Thyroid gland (tissue), 4 donors: Measurements from ENCODE around the gene DHX15. TPM values are rescaled to one million over a fixed set of nuclear protein-coding genes. Genes with fewer than 3 reads are reported as not detected.
A peak's percentile ranks its signal among the peaks of the same experiment; 100 is the strongest.

Experiments
- DNase-seq, 2 donors: peaks; one replicate each; pipeline ENCODE4 v3.0.0-alpha.2; 2019
- H3K27ac ChIP-seq, 3 donors: fragments of 200-600 bp; sonication (generic); 1 replicate in 2 of 3; 2 replicates in 1 of 3; pipeline ENCODE4 v1.5.1; 2016 to 2019; ENCODE audit warnings: mild to moderate bottlenecking in 1 of 3, moderate library complexity in 1 of 3
- H3K27me3 ChIP-seq: fragments of 200-600 bp; sonication (generic); one replicate; pipeline ENCODE4 v1.5.1; 2019
- H3K36me3 ChIP-seq, 2 donors: fragments of 200-600 bp; sonication (generic); one replicate each; pipeline ENCODE4 v1.5.1; 2016 to 2019
- H3K4me1 ChIP-seq, 2 donors: fragments of 200-600 bp; sonication (generic); one replicate each; pipeline ENCODE4 v1.5.1; 2017 to 2019
- H3K4me3 ChIP-seq, 3 donors: fragments of 200-600 bp; sonication (generic); replicated peaks in 1 of 3; 1 replicate in 2 of 3; 2 replicates in 1 of 3; pipeline ENCODE4 v1.5.1; 2016; ENCODE audit warnings: mild to moderate bottlenecking in 1 of 3
- H3K9me3 ChIP-seq: fragments of 200-600 bp; sonication (generic); one replicate; pipeline ENCODE4 v1.5.1; 2017
- CTCF ChIP-seq, 6 experiments: fragments of 200-600 bp in 3 of 6; fragments of 450-650 bp in 3 of 6; sonication (generic) in 3 of 6; IDR thresholded peaks; one replicate each; pipeline ENCODE4 v1.5.1; 2016 to 2019; ENCODE audit warnings: antibody characterized with exemption in 6 of 6, mild to moderate bottlenecking in 2 of 6, inconsistent platforms in 1 of 6, moderate library complexity in 1 of 6
- POLR2A ChIP-seq, 2 donors: fragments of 450-650 bp; IDR thresholded peaks; one replicate each; pipeline ENCODE4 v1.6.1; 2017; ENCODE audit warnings: antibody characterized with exemption in 2 of 2, mild to moderate bottlenecking in 2 of 2, moderate library complexity in 1 of 2
- WGBS, 2 donors: methylation state at CpG; one replicate each; pipeline ENCODE4 v1.1.5; 2017; 5-methylcytosine and 5-hydroxymethylcytosine counted together
- intact Hi-C: fragments of 100-400 bp; cut with DNase I; formaldehyde crosslinking; loops from one replicate; pipeline ENCODE4 v1.15.1; 2023
- total RNA-seq, 4 donors: library from RNA; depleted of rRNA; stranded (reverse); fragments of >200 nt; gene quantifications; one replicate each; pipeline ENCODE4 v1.2.3, GENCODE V29; 2016

Gene DHX15
- total RNA-seq, 4 donors from 2014 or later, result 139 to 199 (median 150) TPM

- Histone ChIP-seq H3K9me3 (no peaks in the 10 kb centered on the region), H3K27me3 (no peaks in the 10 kb centered on the region), H3K4me3 (no peak overlapping the region), H3K4me1 (no peaks in the 10 kb centered on the region), H3K36me3 (peaks cover 19 to 26% of the 10 kb centered on the region in 2 donors), H3K27ac (no peak overlapping the region)
- TF ChIP-seq POLR2A (IDR thresholded peaks at IDR 0.05), result no peak
- TF ChIP-seq CTCF (IDR thresholded peaks at IDR 0.05), result no peak
- DNase-seq, result no peak
- WGBS, 2 donors, result 97 to 98% methylated on average over 4 of the region's 4 CpGs
- intact Hi-C loops, result no loop called here
Observed at GRCh38 chr4:24533364-24533763, 51.0 kb downstream of the DHX15 start.

GRCh38 chr4:24529555-24529954 is 54.8 kb downstream of the DHX15 start:
- intact Hi-C loops, result no loop called here
- Histone ChIP-seq H3K27me3 (no peaks in the 10 kb centered on the region), H3K9me3 (no peaks in the 10 kb centered on the region), H3K27ac (no peak overlapping the region), H3K4me3 (no peak overlapping the region), H3K4me1 (no peaks in the 10 kb centered on the region), H3K36me3 (peaks cover 19 to 21% of the 10 kb centered on the region in 2 donors)
- 91 to 94% methylated on average over 2 of the region's 2 CpGs for WGBS, 2 donors
- no peak for DNase-seq
- no peak for TF ChIP-seq POLR2A (IDR thresholded peaks at IDR 0.05)
- no peak for TF ChIP-seq CTCF (IDR thresholded peaks at IDR 0.05)

GRCh38 chr4:24527371-24527770 is 57.0 kb downstream of the DHX15 start:
- Histone ChIP-seq H3K27ac (no peak overlapping the region), H3K4me3 (no peak overlapping the region), H3K4me1 (no peaks in the 10 kb centered on the region), H3K9me3 (no peaks in the 10 kb centered on the region), H3K27me3 (no peaks in the 10 kb centered on the region), H3K36me3 (peaks cover 11 to 16% of the 10 kb centered on the region in 2 donors)
- 85 to 86% methylated on average over 3 of the region's 3 CpGs for WGBS, 2 donors
- TF ChIP-seq POLR2A (IDR thresholded peaks at IDR 0.05) (no peak), CTCF (IDR thresholded peaks at IDR 0.05) (no peak)
- DNase-seq, result no peak
- intact Hi-C loops, result no loop called here

GRCh38 chr4:24521544-24521943 is 62.8 kb downstream of the DHX15 start:
- no peaks in the 10 kb centered on the region for H3K27me3 ChIP-seq
- peaks cover 9 to 10% of the 10 kb centered on the region in 2 donors for H3K4me1 ChIP-seq
- TF ChIP-seq POLR2A (IDR thresholded peaks at IDR 0.05) (no peak), CTCF (IDR thresholded peaks at IDR 0.05) (no peak)
- intact Hi-C loops, result no loop called here
- 92 to 94% methylated on average over 2 of the region's 2 CpGs for WGBS, 2 donors
- H3K27ac ChIP-seq, result no peak overlapping the region
- no peak overlapping the region for H3K4me3 ChIP-seq
- no peaks in the 10 kb centered on the region for H3K36me3 ChIP-seq
- H3K9me3 ChIP-seq, result no peaks in the 10 kb centered on the region
- no peak for DNase-seq

- no peak overlapping the region for H3K27ac ChIP-seq
- no peak overlapping the region for H3K4me3 ChIP-seq
- TF ChIP-seq POLR2A (IDR thresholded peaks at IDR 0.05) (no peak), CTCF (IDR thresholded peaks at IDR 0.05) (no peak)
- no peaks in the 10 kb centered on the region for H3K36me3 ChIP-seq
- H3K4me1 ChIP-seq, result peaks cover 9 to 10% of the 10 kb centered on the region in 2 donors
- no peaks in the 10 kb centered on the region for H3K9me3 ChIP-seq
- 95% methylated on average over 1 of the region's 1 CpG for WGBS, 2 donors
- H3K27me3 ChIP-seq, result no peaks in the 10 kb centered on the region
- DNase-seq, result peak; percentile 20 to 48
- intact Hi-C loops, result no loop called here
Observed at GRCh38 chr4:24519649-24520048, 64.7 kb downstream of the DHX15 start.
